GOT3 (cell line): ENCODE data around the gene SLC30A5.
A peak's percentile ranks its signal among the peaks of the same experiment; 100 is the strongest.
"Not testable (repeated sequence)": the region's sequence is repeated elsewhere in the genome, so short reads cannot be mapped to it uniquely, and the experiment has no call there.

Experiments used
- DNase-seq: peaks from one replicate; lab custom pipeline; 2025; ENCODE audit warnings: mixed read lengths; lab: John Stamatoyannopoulos, UW

Gene SLC30A5

GRCh38 chr5:69093771-69094482 lies at the start of gene SLC30A5:
SLC30A5 (plus strand) TSS chr5:69094014; CDS start chr5:69094256, 242 bp downstream.
- peak; percentile 95 for DNase-seq

- DNase-seq: not testable (repeated sequence)
These were observed 48.6 kb upstream of the SLC30A5 start for GRCh38 chr5:69045213-69045612.

GRCh38 chr5:69046375-69046957 lies 47.3 kb upstream of the SLC30A5 start:
- DNase-seq: no peak

- DNase-seq: no peak
These were observed 45.6 kb upstream of the SLC30A5 start for GRCh38 chr5:69048230-69048629.

- no peak for DNase-seq
These were observed 44.7 kb upstream of the SLC30A5 start for GRCh38 chr5:69049151-69049550.

GRCh38 chr5:69049796-69050195 lies 44.0 kb upstream of the SLC30A5 start:
- DNase-seq: no peak

GRCh38 chr5:69050214-69050613 lies 43.6 kb upstream of the SLC30A5 start:
- no peak for DNase-seq

- DNase-seq: no peak
These were observed 41.6 kb upstream of the SLC30A5 start for GRCh38 chr5:69052181-69052580.

- DNase-seq: no peak
These were observed 18.9 kb upstream of the SLC30A5 start for GRCh38 chr5:69074664-69075521.

- no peak for DNase-seq
These were observed 18.2 kb upstream of the SLC30A5 start for GRCh38 chr5:69075522-69076179.

GRCh38 chr5:69078921-69079540 lies 14.8 kb upstream of the SLC30A5 start:
- DNase-seq: no peak

GRCh38 chr5:69079556-69079955 lies 14.3 kb upstream of the SLC30A5 start:
- DNase-seq: no peak

GRCh38 chr5:69083412-69083811 lies 10.4 kb upstream of the SLC30A5 start:
- DNase-seq: no peak

- DNase-seq: no peak
These were observed 9.6 kb upstream of the SLC30A5 start for GRCh38 chr5:69084195-69084594.

GRCh38 chr5:69084903-69085302 lies 8.9 kb upstream of the SLC30A5 start:
- no peak for DNase-seq

GRCh38 chr5:69086206-69086605 lies 7.6 kb upstream of the SLC30A5 start:
- no peak for DNase-seq

- DNase-seq: not testable (repeated sequence)
These were observed 5.8 kb upstream of the SLC30A5 start for GRCh38 chr5:69088006-69088405.

GRCh38 chr5:69090158-69090557 lies 3.7 kb upstream of the SLC30A5 start:
- DNase-seq: no peak

GRCh38 chr5:69091771-69092170 lies 2.0 kb upstream of the SLC30A5 start:
- DNase-seq: no peak

GRCh38 chr5:69092969-69093368 lies 845 bp upstream of the SLC30A5 start:
- DNase-seq: no peak

GRCh38 chr5:69099302-69099701 lies 5.5 kb downstream of the SLC30A5 start:
- DNase-seq: no peak

GRCh38 chr5:69103521-69103920 lies 9.7 kb downstream of the SLC30A5 start:
- DNase-seq: no peak
